ENCODE results near the gene MYBPHL.

GRCh38 chr1:109271458-109271857 is 35.4 kb downstream of the MYBPHL start:
- TF ChIP-seq CTCF (IDR thresholded peaks at IDR 0.05) (no peak), POLR2A (IDR thresholded peaks at IDR 0.05) (no peak)

Data from thyroid gland (tissue), 4 donors.